Right lobe of liver (tissue), 4 donors: ENCODE measurements around the gene SLC35B3.

Source experiments
- POLR2A ChIP-seq: fragments of 450-650 bp; IDR thresholded peaks from one replicate; pipeline ENCODE4 v1.6.1; 2017; ENCODE audit warnings: antibody characterized with exemption, mild to moderate bottlenecking
- TF ChIP-seq, protein P1 (sequence below), 4 donors: fragments of 200-600 bp in 3 of 4; fragments of 450-650 bp in 1 of 4; IDR thresholded peaks; one replicate each; pipeline versions ENCODE4 v1.5.1 to v1.8.0; 2016 to 2022; ENCODE audit warnings: antibody characterized with exemption in 4 of 4, mild to moderate bottlenecking in 2 of 4
- donor health status: DM: no; HTN: no; CAD: no.
- donor health status: DM: no; HTN: no; CAD: no.
- donor health status: DM: no; HTN: yes; CAD: no.

DNA sequence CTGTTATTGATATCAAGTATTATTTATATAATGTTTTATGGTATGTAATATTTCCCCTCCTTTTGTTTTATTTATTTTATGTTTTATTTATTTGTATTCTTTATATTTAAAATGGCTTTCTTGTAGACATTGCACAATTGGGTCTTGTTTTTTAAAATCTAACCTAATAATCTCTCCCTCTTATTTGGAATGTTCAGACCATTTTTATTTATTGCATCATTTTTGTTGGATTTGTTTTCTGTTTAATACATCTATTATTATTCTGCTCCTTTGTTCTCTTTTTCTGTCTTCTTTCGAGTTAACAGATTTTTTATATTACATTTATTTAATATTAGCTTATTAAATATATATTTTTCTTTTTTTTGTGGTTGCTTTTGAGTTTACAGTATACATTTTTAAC is 43.1 kb upstream of the SLC35B3 start:
- TF ChIP-seq, protein P1, sequence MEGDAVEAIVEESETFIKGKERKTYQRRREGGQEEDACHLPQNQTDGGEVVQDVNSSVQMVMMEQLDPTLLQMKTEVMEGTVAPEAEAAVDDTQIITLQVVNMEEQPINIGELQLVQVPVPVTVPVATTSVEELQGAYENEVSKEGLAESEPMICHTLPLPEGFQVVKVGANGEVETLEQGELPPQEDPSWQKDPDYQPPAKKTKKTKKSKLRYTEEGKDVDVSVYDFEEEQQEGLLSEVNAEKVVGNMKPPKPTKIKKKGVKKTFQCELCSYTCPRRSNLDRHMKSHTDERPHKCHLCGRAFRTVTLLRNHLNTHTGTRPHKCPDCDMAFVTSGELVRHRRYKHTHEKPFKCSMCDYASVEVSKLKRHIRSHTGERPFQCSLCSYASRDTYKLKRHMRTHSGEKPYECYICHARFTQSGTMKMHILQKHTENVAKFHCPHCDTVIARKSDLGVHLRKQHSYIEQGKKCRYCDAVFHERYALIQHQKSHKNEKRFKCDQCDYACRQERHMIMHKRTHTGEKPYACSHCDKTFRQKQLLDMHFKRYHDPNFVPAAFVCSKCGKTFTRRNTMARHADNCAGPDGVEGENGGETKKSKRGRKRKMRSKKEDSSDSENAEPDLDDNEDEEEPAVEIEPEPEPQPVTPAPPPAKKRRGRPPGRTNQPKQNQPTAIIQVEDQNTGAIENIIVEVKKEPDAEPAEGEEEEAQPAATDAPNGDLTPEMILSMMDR (IDR thresholded peaks at IDR 0.05) = no peak
- no peak for TF ChIP-seq POLR2A
